ENCODE measurements around the gene RPS6KA1.

DNA sequence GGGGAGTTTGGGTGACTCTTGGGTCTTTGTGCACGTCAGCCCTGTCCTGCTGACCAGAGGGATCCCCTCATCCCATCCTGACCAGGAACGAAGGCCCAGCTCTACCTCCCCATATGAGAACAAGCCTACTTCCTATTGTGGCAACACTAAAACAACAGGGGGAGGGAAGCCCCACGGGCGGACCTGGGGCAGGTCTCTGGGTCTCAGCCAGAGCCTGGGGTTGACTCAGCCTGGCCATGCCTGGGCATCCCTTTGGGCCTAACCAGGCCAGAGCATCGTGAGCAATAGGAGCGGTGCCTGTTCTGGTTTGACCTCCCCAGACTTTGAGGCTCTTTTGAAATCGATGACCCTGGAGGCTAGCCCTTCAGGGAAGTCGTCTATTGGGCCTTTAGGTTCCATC, 16.8 kb downstream of the RPS6KA1 start:
- TF ChIP-seq POLR2A (IDR thresholded peaks at IDR 0.05) (no peak), CTCF (IDR thresholded peaks at IDR 0.05) (no peak)

Data from right lobe of liver (tissue), 4 donors.